Measurements from ENCODE around the gene UBL4B. TPM values are rescaled to one million over a fixed set of nuclear protein-coding genes. Genes with fewer than 3 reads are reported as not detected.

Gene UBL4B
- total RNA-seq, 2 experiments from 2014 or later = not detected

GRCh38 chr1:110067893-110068645 is 44.2 kb upstream of the UBL4B start:
- H3K36me3 ChIP-seq (ENCODE audit: insufficient read depth, low read length) = no peaks in the 10 kb centered on the region
- H3K27ac ChIP-seq (ENCODE audit: low read depth, low read length, poor library complexity, severe bottlenecking) = no peak overlapping the region
- no peak for DNase-seq (ENCODE audit: low spot score)
- H4K20me1 ChIP-seq (ENCODE audit: insufficient read depth, low read length) = no peaks in the 10 kb centered on the region
- H3K79me2 ChIP-seq (ENCODE audit: insufficient read depth, low read depth, low read length) = no peaks in the 10 kb centered on the region
- H3K4me2 ChIP-seq (ENCODE audit: low read length) = no peak overlapping the region
- TF ChIP-seq CTCF (conservative IDR thresholded peaks at IDR 0.05; ENCODE audit: low read length) = no peak
- no peak for TF ChIP-seq EZH2phosphoT487 (IDR thresholded peaks at IDR 0.05; ENCODE audit: borderline replicate concordance, low read depth, low read length)
- no peak overlapping the region for H2AFZ ChIP-seq (ENCODE audit: low read length)
- CTCF ChIA-PET (ENCODE audit: unreplicated experiment) = no interaction called here
- H3K4me1 ChIP-seq (ENCODE audit: insufficient read depth, low read length, poor library complexity, severe bottlenecking) = no peaks in the 10 kb centered on the region
- POLR2A ChIA-PET = interaction anchor here (0.6 kb wide), 1 partner anchor 344 kb away, joined by 3 read pairs; no protein-coding TSS in a partner anchor
- no peaks in the 10 kb centered on the region for H3K9me3 ChIP-seq (ENCODE audit: low read length)
- BruUV-seq (replicated peaks) = no TSS peak
- no peaks in the 10 kb centered on the region for H3K9me2 ChIP-seq (ENCODE audit: insufficient read depth, low read length)
- intact Hi-C loops (cut with micrococcal nuclease; ENCODE audit: unreplicated experiment) = no loop called here
- H3K4me3 ChIP-seq (ENCODE audit: low read depth, low read length, poor library complexity, severe bottlenecking) = no peak overlapping the region

GRCh38 chr1:110068646-110069403 is 43.4 kb upstream of the UBL4B start:
- no peak overlapping the region for H3K4me2 ChIP-seq (ENCODE audit: low read length)
- H3K9me3 ChIP-seq (ENCODE audit: low read length) = no peaks in the 10 kb centered on the region
- intact Hi-C loops (cut with micrococcal nuclease; ENCODE audit: unreplicated experiment) = no loop called here

More at GRCh38 chr1:110068646-110069403, 43.4 kb upstream of the UBL4B start:
- Histone ChIP-seq H3K27ac (ENCODE audit: low read depth, low read length, poor library complexity, severe bottlenecking) (no peak overlapping the region), H2AFZ (ENCODE audit: low read length) (no peak overlapping the region), H3K36me3 (ENCODE audit: insufficient read depth, low read length) (no peaks in the 10 kb centered on the region), H4K20me1 (ENCODE audit: insufficient read depth, low read length) (no peaks in the 10 kb centered on the region), H3K79me2 (ENCODE audit: insufficient read depth, low read depth, low read length) (no peaks in the 10 kb centered on the region), H3K4me1 (ENCODE audit: insufficient read depth, low read length, poor library complexity, severe bottlenecking) (no peaks in the 10 kb centered on the region), H3K4me3 (ENCODE audit: low read depth, low read length, poor library complexity, severe bottlenecking) (no peak overlapping the region), H3K9me2 (ENCODE audit: insufficient read depth, low read length) (no peaks in the 10 kb centered on the region)
- no peak for TF ChIP-seq EZH2phosphoT487 (IDR thresholded peaks at IDR 0.05; ENCODE audit: borderline replicate concordance, low read depth, low read length)
- TF ChIP-seq CTCF (conservative IDR thresholded peaks at IDR 0.05; ENCODE audit: low read length) = no peak
- ChIA-PET CTCF (ENCODE audit: unreplicated experiment) (no interaction called here), POLR2A (no interaction called here)
- BruUV-seq (replicated peaks) = no TSS peak
- DNase-seq (ENCODE audit: low spot score) = no peak

Data from OCI-LY7 (cell line).